HG03354 (cell line): ENCODE measurements around the gene MAP3K19.
"Not testable (repeated sequence)": the region's sequence is repeated elsewhere in the genome, so short reads cannot be mapped to it uniquely, and the experiment has no call there.

Experiments
- ATAC-seq: cut with Tn5 transposase; IDR thresholded peaks from one replicate; pipeline ENCODE4 v1.9.1; 2021; ENCODE audit warnings: mild to moderate bottlenecking; ENCODE audit not compliant: unreplicated experiment, poor library complexity, severe bottlenecking

MAP3K19 gene

GRCh38 chr2:135052042-135052876 is 5.0 kb upstream of the MAP3K19 start, which contains the start of gene RAB3GAP1:
Gene RAB3GAP1 (plus strand): TSS chr2:135052292. CDS start chr2:135052308, 16 bp downstream.
- peak; percentile 89 for ATAC-seq

- ATAC-seq, result no peak
Observed at GRCh38 chr2:135050684-135051083, 3.4 kb upstream of the MAP3K19 start.

- no peak for ATAC-seq
Observed at GRCh38 chr2:135050132-135050531, 2.9 kb upstream of the MAP3K19 start.

- ATAC-seq, result no peak
Observed at GRCh38 chr2:135048122-135048521, 875 bp upstream of the MAP3K19 start.

- no peak for ATAC-seq
Observed at GRCh38 chr2:135043345-135043744, 3.9 kb downstream of the MAP3K19 start.

GRCh38 chr2:135037831-135038230 is 9.4 kb downstream of the MAP3K19 start:
- ATAC-seq, result no peak

GRCh38 chr2:135033216-135033615 is 14.0 kb downstream of the MAP3K19 start:
- ATAC-seq, result not testable (repeated sequence)

GRCh38 chr2:135030826-135031225 is 16.4 kb downstream of the MAP3K19 start:
- ATAC-seq, result no peak

- no peak for ATAC-seq
Observed at GRCh38 chr2:135029481-135030134, 17.6 kb downstream of the MAP3K19 start.

- no peak for ATAC-seq
Observed at GRCh38 chr2:135023886-135024485, 23.3 kb downstream of the MAP3K19 start.

GRCh38 chr2:135022952-135023880 is 24.0 kb downstream of the MAP3K19 start:
- ATAC-seq, result no peak

GRCh38 chr2:135021618-135022017 is 25.6 kb downstream of the MAP3K19 start:
- ATAC-seq, result no peak

- no peak for ATAC-seq
Observed at GRCh38 chr2:135011633-135012032, 35.6 kb downstream of the MAP3K19 start.

GRCh38 chr2:135010200-135010942 is 36.9 kb downstream of the MAP3K19 start:
- no peak for ATAC-seq

- ATAC-seq, result no peak
Observed at GRCh38 chr2:135009339-135009738, 37.9 kb downstream of the MAP3K19 start.

GRCh38 chr2:135005753-135006152 is 41.5 kb downstream of the MAP3K19 start:
- no peak for ATAC-seq

GRCh38 chr2:135004005-135004746 is 43.1 kb downstream of the MAP3K19 start:
- peak; percentile 94 for ATAC-seq

GRCh38 chr2:135002836-135003235 is 44.4 kb downstream of the MAP3K19 start:
- ATAC-seq, result no peak
